HG03064 (cell line): ENCODE measurements around the gene RFX6.

Source experiments
- ATAC-seq: cut with Tn5 transposase; IDR thresholded peaks from one replicate; pipeline ENCODE4 v1.9.1; 2021; ENCODE audit warnings: low read depth; ENCODE audit not compliant: unreplicated experiment

The RFX6 gene

DNA sequence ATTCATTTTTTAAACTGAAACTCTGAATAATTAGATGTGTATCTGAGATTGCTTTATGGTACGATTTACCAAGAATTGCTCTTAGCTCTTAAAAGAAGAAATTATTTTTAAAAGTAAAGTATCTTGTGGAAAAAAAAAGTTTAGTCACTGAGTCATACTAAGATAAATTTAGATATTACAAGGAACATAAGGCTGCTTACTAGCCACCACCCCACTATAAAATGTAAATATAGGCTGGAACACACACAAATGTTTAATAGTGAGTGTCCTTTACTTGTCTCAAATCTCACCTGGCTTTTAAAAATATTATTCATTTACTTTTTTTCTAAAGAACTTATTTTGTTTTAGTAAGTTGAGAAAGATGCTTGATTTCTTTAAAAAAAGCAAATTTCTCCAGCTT lies 17.6 kb downstream of the RFX6 start:
- ATAC-seq = no peak

DNA sequence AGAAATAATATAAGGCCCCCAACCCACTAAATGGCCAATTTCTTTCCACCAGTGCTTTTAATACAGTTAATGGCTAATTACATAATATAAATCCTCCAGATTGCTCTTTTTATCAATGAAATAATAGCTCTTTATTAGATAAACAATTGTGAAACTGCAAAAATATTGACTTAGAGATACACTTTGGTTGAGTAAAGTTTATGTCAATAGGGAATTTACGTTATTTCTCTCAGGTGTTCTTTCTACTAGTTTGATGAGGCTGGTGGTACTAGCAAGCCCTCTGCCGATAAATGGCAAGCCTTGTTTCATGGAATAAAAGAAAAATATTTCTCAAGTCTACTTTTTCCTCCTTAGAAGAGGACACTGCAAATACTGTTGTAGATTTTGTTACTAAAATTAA lies 18.9 kb downstream of the RFX6 start:
- ATAC-seq = no peak

DNA sequence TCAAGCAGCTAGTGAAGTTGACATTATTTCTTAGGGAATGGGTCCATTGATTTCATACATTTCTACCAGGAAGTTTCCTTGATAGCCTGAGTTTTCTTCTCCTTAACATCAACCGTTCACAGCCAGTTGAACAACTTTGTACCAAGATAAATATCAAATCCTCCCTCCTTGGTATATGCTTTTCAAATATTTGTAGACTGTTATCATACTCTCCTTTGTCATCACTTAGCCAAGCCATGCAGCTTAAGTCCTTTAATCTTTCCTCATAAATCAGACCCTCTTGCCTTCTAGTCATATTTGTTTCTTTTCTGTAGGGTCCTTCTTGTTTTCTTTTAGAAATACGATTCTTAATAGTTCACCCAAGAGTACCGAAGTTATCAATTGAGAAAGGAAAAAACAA lies 25.6 kb downstream of the RFX6 start:
- ATAC-seq = no peak

DNA sequence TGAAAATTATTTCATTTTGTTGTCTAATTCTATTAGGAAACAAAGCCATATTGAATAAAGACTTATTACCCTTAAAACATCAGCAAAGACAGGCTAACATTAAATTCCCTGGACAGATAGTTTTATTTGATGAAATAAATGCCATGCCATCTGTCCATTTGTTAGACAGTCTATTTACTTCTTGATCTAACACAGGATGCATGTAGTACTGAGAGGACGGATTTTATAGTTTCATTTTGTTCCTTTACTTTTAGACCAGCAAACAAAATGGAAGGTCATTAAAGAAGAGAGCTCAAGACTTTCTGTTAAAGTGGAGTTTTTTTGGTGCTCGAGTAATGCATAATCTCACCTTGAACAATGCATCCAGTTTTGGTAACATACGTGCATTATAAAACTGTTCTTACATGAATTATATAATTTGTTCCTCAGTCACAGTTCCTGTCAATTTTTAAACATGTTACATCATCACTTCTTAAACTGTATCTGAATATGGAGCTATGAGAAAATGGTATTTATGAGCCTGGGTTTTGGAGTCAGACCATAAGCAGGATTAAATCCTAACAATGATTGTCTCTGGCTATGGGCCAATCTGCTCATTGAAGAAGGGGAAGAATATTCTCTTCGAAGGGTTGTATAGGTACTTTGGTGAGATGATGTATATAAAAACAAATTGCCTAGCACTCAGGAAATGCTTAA lies 46.0 kb downstream of the RFX6 start:
- ATAC-seq = no peak

DNA sequence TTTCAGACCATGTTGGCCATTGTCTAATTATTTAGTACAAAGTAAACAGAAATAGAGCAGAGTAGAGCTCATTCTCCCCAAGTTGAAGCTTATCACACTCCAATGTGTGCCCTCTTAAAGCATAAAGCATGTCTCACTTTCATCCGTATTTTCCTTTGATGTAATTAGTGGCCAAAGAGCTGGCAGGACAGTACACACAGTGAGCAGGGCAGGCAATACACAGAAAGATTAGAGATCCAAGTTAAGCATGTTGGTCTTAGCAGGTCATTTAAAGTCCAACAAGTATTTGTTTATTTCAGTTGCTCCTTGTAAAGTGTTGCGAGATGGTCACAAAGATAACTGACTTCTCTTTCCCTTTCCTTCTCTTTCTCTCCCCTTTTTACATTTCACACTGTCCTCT lies 47.2 kb downstream of the RFX6 start:
- no peak for ATAC-seq

DNA sequence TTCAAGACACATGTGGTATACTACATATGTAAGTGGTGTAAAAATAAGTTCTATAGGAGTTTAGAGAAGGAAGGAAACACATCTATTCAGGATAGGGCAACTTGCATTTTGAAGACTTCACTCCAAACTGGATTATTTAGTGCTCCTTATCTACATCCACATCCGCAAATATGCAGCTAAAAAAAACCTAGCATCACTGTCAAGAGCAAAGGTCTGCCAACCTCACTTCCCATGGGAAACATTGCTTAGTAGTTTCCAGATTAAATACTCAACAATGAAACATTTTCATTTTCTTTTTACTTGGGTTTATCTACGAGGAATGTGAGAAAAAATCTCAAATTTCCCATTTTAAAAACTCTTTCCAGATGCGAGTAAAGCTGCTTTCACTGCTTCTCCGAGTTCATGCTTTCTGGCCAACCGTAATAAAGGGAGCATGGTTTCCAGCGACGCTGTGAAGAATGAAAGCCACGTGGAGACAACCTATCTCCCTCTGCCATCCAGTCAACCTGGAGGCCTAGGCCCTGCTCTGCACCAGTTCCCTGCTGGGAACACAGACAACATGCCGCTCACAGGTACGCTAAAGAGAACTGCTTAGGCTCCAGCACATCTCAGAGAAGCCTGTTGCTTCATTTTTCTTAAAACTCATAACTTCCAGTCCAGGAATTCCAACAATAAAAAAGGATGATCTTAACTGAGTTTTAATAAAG lies 48.2 kb downstream of the RFX6 start:
- no peak for ATAC-seq

DNA sequence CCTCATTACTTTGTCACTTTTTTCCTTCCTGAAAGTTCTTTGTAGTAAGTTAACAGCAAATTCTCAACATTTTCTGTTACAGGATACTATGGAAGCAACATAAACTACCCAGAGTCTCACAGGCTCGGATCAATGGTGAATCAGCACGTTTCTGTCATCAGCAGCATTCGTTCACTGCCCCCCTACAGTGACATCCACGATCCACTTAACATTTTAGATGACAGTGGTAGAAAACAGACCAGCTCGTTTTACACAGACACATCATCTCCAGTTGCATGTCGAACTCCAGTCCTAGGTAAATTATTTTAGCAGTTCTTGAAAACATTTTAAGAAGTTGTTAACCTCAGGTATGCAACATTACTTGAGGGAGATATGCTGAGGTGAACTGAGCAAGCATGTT lies 51.6 kb downstream of the RFX6 start:
- ATAC-seq = no peak

DNA sequence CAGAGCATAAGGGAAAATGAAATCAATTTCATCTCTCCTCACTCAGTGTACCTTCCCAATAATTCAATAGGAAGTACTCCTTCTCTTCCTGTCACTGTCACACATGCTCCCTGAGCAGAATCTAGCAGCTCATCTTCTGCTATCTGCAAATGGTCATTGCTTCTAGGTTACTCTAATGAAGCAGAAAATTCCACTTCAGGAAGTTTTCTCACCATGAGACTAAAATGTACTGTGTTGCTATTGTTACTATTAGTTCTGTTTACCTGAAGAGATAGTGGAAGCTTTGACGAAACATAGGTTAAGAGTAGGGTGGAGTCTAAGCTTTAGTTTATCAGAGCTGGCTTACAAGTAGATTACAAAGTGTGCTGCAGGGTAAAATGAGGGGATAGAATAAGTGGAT lies 52.8 kb downstream of the RFX6 start:
- ATAC-seq = no peak

DNA sequence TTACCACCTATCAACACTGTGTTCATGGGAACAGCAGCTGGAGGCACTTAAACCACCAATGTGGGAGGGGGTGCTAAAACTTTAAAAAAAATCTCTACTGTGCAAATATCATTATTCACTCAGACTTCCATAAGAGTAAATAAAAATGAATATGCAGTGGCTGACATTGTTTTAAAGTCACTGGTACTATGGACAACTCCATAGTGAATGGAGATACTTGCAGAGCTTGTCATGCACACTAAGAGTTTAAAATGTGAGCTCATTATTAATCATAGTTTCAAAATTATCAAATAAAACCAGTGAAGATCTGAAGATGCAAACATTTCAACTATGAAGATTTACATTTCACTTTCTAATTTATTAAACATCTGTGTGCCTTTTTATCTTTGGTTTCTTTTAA lies 54.4 kb downstream of the RFX6 start:
- no peak for ATAC-seq

DNA sequence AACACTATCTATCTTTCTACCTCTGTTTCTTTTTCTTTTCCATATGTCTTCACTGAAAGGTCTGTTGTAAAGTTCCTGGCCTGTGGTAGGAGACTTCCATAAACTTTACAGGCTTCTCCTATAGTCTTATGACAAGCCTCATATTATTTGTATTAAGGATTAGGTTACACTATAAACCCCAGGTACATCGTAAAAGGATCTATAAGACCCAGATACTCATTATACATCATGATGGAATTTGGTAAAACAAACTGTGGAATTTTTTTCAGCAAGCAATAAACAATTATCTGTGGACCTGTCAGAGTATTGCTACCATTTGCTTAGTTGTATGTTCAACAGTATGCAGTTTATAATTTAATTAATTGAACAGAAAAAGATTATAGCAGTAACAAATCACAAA lies 55.5 kb downstream of the RFX6 start:
- no peak for ATAC-seq

DNA sequence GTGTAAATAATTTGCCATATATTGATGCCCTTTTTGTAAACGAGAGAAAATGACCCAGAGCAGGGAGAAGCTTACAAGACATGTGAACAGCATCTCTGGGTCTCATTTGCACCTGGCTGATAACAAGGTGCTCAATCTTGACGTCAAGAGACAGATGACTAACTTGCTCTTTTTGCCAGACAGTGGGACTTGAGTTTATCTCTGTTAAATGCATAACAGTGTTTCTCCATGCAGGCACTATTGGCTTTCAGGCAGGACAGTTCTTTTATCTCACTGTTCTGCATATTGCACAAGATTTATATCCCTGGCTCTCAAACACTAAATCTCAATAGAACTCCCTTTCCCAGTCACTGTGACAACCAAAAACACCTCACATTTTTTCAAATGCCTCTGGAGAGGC lies 56.4 kb downstream of the RFX6 start:
- ATAC-seq = no peak

DNA sequence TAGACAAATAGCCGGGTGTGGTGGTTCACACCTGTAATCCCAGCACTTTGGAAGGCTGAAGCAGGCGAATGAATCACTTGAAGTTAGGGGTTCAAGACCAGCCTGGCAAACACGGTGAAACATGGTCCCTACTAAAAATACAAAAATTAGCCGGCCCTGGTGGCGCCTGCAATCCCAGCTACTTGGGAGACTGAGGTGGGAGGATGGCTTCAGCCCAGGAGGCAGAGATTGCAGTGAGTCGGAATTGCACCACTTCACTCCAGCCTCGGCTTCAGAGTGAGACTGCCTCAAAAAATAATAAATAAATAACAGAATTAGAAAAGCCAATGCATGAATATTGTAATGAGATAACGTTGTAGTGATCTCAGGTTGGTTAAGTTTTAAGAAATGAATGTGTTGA lies 61.3 kb downstream of the RFX6 start:
- no peak for ATAC-seq

DNA sequence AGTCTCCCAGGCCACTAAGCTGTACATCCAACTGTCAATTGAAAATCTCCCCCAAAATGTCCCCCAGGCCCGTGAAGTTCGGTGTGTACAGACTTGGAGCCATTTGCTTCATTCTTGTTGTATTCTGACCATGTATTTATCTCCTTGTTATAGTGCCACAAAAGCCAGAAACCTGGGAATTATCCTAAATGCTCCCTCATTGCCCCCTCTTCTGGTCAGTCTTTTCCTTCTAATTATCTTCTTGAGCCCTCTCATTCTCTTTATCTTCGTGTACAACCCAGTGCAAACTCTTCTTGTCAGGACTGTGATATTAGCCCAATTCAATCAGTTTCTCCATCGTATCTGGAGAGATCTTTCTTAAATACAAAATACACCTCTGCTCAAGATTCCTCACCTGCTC lies 64.7 kb downstream of the RFX6 start:
- ATAC-seq = no peak

DNA sequence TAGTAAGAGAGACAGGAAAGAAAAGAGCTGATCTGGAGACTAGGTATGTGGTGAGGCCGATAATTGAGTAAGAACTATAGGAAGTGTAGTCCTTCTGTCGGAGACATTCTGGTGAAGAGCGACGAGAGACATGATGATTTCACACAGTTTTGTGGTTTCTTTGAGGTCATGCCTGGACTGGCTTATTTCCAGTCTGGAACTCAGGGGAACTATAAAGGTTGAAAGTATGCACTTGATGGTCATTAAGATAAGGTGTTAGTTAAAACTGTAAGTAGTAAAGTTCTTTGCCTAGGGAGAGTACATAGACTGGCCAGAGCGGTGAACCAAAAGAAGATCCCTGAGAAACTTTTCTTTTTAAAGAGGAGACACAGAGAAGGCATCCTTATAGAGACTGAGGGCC lies 68.8 kb downstream of the RFX6 start:
- ATAC-seq = no peak

DNA sequence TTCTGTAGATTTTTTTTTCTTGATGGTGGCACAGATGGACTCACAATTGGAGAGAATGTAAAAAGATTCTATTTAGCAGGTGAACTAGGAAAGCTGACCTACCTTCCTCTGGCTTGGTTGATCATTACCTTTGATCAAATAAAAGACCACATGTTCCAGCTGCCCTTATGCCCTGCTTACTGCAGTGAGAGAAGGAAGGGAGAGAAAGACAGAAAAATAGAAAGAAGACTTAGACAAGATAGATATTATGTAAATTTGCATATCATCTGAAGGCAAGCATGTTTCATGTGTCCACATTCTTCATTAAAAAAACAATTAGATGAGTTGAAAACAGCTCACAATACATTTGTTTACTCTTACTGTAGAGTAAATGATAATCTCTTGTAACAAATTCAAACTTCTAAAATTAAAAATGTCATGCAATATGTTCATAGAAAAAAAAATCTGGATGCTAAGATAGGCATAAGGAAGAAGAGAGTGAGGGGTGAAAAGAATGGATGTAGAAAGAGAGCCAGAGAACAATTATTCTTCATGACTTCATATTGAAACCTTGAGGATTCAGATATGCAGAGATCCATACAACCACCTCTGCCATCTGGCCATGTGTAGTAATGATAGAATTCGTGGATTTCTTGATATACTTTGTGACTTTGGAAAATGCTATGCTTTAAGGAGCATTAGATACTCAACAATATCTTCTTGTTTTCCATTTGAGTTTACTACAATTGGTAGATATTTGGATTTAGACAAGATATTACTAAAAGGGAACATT lies 71.7 kb downstream of the RFX6 start:
- no peak for ATAC-seq

DNA sequence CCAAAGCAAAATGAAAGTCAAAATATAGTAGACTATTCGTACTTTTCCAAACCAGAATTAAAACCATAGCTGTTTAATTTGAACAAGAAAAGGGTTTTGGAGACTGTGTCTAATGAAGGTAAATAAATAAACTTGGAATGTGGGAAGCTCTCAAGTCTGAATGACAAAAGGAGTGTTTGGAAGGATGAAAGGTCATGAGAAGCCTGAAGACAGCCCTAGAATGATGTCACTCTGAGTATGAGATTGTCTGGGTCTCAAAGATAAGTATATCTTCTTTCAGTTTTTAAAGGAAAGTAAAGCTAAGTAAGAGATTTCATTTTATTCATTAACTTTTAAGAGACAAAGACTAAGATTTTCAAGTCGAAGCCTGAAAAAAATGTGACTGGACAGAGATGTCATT lies 72.9 kb downstream of the RFX6 start:
- no peak for ATAC-seq

DNA sequence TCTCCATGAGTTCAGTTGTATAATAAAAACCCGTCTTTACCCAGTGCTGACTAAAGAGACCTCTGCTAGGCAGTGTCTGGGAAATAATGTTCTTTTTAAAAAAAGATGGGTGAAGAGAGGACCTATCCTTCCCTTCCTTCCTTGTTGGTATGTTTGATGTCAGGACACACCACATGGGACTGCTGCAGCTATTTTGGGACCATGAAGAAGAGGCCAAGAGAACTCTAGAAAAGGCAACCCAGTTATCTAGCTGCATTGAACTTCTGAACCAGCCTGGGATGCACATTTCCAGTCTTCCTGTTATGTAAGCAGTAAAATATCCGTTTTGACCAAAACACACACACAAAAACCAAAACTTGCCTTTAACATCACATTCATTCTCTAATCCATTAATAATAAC lies 77.3 kb downstream of the RFX6 start:
- ATAC-seq = no peak

DNA sequence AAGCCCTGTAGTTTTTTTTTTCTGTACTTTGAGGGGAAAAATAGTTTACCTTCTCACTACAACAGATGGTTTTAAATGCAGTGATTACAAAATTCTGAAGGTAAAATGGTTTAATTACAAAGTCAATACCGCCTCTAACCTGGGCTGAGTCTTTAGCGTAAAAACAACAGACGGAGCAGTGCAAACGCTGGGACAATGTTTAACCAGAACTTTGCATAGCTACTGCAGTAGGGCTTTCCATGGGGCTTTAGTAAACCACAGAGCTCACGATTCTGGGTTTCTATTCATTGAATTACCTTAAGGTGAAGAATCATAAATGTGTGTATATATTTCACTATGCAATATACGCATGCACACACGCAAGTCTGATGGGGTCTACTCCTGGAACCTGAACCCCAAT lies 77.9 kb downstream of the RFX6 start:
- no peak for ATAC-seq

DNA sequence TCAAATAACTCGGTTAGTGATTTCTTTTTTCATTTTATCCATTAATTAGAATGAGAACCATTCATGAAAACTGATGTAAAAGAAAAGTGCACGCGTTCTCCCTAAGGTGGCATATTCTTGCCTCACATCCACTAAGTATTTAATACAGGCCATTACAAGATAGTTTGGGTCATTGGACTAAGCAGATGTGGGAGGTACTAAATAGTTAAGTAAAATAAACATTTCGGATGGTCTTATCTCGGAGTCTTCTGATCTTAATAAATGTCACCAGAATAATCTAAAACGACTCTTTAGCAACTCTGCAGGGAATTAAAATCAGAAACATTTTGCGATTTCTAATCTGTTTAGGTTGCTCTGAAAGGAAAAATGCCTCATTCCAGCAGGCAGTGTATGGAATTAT lies 78.7 kb downstream of the RFX6 start:
- no peak for ATAC-seq

DNA sequence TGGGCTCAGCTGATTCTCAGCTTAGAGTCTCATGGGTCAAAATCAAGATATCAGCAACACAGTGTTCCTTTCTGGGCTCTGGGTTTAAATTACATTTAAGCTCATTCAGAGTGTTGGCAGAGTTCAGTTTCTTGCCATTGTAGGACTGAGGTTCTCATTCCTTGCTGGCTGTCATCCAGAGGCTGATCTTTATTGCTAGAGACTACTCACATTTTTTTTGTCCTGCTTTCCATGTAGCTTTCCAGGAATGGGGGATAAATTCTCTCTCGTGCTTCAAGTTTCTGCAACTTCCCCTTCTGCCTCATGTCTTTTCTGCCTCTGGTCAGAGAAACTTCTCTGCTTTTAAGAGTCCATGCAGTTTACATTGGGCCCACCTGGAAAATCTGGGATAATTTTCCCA lies 86.9 kb downstream of the RFX6 start:
- ATAC-seq = no peak

DNA sequence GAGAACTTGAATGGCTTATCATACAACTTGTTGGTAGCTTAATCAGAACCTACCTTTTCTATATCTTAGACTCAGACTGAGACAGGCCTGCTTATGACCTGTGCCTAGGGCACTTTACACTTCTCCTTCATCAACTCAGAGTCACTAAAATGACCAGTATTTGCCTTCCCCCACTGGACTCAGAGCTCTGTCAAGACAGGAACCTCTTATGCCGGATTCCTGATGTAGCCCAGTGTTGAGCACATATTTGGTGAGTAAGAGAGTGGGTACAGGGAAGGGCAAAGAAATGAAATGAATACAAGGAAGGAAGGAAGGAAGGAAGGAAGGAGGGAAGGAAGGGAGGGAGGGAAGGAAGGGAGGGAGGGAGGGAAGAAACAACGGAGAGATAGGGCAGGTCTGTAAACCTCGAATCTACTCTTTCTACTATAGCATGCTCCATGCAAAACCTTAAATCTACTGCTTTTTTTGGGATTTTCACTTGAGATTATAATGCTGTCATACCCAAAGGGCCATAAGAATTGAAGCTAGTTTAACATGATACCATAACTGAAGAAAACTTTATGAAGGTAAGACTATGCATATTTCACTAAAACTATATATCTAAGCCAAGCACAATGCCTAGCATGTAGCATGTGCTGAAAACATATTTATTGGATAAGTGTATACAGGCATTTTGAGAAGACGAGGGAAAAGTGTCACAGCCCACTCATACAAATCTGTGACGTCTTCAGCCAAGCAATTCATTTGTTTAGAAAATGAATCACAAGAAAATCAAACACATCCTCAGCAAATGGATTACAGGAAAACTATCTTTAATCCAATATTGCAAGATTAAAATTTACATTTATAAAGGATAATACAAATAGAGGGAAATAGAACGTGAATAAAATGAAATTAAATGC lies 89.9 kb downstream of the RFX6 start:
- ATAC-seq = no peak
